Right ventricle myocardium inferior (tissue), 1 donor: ENCODE results near the gene TM4SF5. TPM values are rescaled to one million over a fixed set of nuclear protein-coding genes. Genes with fewer than 3 reads are reported as not detected.
A peak's percentile ranks its signal among the peaks of the same experiment; 100 is the strongest.

ENCODE experiments used
- ATAC-seq: fragments of 200-7000 bp; cut with Tn5 transposase; one replicate; pipeline ENCODE4 v1.9.1; 2020; ENCODE audit warnings: mild to moderate bottlenecking, moderate library complexity
- DNase-seq: peaks from one replicate; pipeline ENCODE4 v3.0.0; 2021; ENCODE audit errors: missing footprints
- intact Hi-C: fragments of 100-400 bp; cut with DNase I; formaldehyde crosslinking; loops from one replicate; pipeline ENCODE4 v1.11.0; 2022
- long read RNA-seq: library from polyadenylated mRNA; unstranded; transcript quantifications from one replicate; pipeline ENCODE4 v2.0.0, GENCODE V29; 2021
- total RNA-seq: library from RNA; stranded (reverse); fragmentation: NEBNext Ultra II Directional; extraction: Animal tissue kit (Norgen Biotek cat#: 25700); gene quantifications from one replicate; pipeline ENCODE4 v1.2.1, GENCODE V29; 2021
- donor health status: DM: no; HTN: yes; CAD: no; lungs with severe emphysema.

The TM4SF5 gene, protein sequence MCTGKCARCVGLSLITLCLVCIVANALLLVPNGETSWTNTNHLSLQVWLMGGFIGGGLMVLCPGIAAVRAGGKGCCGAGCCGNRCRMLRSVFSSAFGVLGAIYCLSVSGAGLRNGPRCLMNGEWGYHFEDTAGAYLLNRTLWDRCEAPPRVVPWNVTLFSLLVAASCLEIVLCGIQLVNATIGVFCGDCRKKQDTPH
- total RNA-seq, result not detected
- long read RNA-seq, result 0 reads

- intact Hi-C loops, result no loop called here
- ATAC-seq, result no peak
- no peak for DNase-seq
Observed at GRCh38 chr17:4771519-4772234, at the start of gene TM4SF5. Gene TM4SF5, plus strand, starts transcription at chr17:4771886. Its CDS starts 37 bp downstream, at chr17:4771923.

GRCh38 chr17:4722678-4723240, 48.9 kb upstream of the TM4SF5 start:
- intact Hi-C loops, result no loop called here
- DNase-seq, result no peak
- no peak for ATAC-seq

- ATAC-seq (no peak), DNase-seq (no peak)
- intact Hi-C loops, result no loop called here
Observed at GRCh38 chr17:4724650-4725049, 47.0 kb upstream of the TM4SF5 start.

GRCh38 chr17:4725646-4726310, 45.9 kb upstream of the TM4SF5 start:
- no peak for DNase-seq
- intact Hi-C loops, result no loop called here
- no peak for ATAC-seq

DNA sequence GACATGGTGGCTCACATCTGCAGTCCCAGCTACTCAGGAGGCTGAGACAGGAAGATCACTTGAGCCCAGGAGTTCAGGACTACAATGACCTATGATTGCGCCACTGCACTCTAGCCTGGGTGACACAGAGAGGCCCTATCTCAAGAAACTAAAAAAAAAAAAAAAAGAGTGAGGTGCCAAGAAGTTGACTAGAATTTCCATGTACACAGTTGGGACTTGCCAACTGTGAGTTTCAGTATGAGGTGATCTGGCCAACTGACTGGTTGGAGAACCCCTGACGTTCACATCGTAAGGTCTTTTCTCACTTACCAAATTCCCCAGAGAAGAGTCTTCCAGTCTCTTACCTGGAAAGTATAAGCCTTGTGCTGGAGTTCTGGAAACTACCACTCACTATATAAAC, 43.6 kb upstream of the TM4SF5 start:
- peak; percentile 20 for DNase-seq
- ATAC-seq, result no peak
- intact Hi-C loops, result no loop called here

DNA sequence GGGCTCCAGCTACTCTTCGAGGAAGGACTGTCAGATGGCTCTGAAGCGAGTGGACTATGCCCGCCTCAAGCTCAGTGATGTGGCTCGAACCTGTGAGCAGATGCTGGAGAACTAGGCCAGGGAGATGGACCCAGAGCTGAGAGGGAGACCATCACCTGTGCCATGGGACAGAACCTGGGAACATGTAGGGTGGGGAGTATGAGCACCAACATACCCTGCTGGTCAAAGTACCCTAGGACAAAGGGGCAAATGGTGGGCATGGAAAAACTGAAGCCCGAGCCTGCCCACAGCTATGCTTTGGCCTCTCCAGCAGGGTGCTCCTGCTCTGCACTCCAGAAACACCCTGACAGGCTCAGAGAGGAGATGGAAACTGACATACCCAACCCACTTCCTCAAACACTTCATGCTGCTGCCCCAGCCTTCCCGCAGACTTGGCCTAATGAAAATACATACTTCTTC, 38.6 kb upstream of the TM4SF5 start:
- peak; percentile 80 for DNase-seq
- intact Hi-C loops, result loop anchor here (5.0 kb wide), 1 partner anchor 54 kb away; the partner anchor contains the start of genes GLTPD2 and VMO1
- no peak for ATAC-seq

DNA sequence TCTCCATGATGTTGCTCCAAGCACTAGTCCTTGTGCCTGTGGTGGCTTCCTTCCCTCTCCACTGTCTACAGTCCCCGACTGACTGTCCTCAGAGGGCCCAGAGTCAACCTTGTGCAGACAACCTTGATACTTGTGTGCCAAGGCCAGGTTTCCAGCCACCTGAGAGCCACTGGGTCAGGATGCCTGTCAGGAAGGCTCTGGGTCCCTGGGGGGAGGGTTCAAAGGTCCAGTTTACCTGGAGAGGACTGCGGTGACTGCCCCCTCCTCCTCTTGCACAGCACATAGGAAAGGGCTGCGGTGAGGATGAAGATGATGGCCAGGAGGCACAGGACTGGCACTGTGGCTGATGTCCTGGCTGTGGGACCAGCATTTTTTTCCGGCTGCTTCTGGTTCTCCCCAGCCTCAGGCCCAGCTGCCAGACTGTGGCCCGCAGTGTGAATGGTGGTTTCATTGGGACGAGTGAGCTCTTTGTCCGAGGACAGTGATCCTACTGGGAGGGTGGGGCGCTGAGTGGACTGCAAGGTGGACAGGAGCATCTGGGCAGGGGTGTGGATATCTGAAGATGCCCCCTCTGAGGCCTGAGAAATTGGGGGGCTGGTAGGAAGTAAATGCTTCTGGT, 36.7 kb upstream of the TM4SF5 start:
- ATAC-seq (no peak), DNase-seq (no peak)
- intact Hi-C loops, result loop anchor here (5.0 kb wide), 1 partner anchor 52 kb away; the partner anchor contains the start of genes GLTPD2 and VMO1

GRCh38 chr17:4735876-4736651, 35.6 kb upstream of the TM4SF5 start:
- ATAC-seq (no peak), DNase-seq (no peak)
- intact Hi-C loops, result no loop called here

DNA sequence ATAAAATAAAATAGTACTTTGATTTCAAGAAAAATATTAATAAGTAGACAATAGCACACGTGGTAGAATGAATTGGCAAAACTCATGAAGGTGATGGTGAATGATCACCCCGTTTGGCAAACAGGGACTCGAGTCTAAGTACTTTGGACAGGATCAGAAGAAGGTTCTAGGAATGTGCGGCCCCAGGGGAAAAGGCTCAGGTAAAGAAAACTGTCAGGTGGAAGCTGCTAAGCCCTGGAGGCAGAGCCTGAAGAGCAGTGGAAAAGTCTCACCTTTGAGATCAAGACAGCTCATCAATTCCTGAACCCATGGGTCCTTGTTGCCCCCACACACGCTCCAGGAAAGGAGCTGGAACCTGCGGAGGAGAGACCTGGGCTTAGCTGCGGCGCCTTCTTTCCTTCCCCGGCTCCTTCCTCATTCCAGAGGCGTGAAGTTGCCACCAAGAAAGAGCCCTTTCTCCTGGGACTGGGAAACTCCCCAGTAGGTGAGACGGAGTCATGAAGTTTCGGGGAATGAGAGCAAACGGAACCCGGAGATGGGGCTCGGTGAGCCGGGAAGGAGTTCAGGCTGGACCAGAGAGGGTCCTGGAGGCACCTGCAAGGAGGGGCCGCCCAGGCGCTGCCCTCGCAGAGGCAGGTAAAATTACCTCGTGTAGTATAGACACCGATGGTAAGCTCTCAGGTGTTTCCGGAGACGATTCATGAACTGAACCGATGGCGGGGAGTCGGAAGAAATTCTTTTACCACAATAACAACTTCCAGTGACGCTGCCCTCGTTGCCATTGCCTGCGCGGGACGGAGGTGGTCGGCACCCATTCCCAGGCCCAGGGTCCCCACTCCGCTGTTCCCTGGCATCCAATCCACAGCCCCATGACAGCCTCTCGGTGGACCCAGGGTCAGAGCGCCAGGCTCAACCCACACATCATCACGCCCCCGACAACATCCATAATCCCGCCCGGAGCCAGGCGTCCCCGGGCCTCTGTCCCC, 33.3 kb upstream of the TM4SF5 start:
- DNase-seq, result no peak
- intact Hi-C loops, result no loop called here
- no peak for ATAC-seq

DNA sequence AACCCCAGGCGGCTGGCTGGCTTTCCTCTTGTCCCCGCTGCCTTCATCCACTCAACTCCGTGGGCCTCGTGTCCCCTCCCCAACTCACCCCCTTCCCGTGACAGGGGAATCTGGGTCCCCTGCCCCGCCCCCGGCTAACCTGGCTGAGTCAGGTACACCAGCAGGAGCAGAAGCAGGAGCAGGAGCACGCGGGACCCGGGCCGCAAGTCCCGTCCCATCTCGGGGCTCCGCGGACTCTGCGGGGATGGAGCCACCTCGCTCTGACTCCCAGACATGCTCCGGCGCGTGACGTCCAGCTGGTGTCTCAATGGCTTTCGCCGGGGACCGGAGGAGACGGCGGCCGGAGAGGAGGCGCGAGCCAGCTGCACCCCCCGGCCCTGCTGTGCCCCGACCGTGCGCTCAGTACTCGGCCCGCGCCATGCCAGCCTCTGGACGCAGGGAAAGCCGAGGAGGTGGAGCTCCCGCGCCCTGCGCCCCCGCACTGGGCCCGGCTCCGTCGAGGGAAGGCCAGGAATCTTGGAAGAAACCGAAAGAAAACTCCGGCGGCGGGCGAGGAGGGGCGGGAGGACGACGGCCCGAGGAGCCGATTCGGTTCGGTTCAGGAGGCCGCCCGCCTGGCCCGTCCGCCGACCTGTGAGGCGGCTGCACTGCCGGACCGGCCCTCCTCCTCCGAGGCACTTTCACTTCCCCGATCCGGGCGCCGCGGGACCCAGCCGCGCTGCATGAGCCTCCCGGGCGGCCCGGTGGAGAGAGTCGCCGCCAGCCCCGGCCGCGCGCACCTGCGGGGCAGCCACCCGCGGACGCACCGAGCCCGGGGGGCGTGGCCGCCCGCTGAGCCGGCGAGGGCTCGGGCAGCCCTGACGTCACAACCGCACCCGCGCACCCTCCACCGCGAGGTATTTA, 32.3 kb upstream of the TM4SF5 start, which contains the start of the genes CXCL16 and ZMYND15:
Gene CXCL16, minus strand, starts transcription at position 807 of the 903 bp plus-strand sequence. Its CDS starts 589 bp downstream, at position 218.
Gene ZMYND15, plus strand, starts transcription at position 712 of the 903 bp plus-strand sequence. CDS start 716 bp downstream, outside the sequence.
- ATAC-seq (peak; percentile 58), DNase-seq (peak; percentile 85)
- intact Hi-C loops, result no loop called here

- DNase-seq (no peak), ATAC-seq (no peak)
- intact Hi-C loops, result no loop called here
Observed at GRCh38 chr17:4740025-4740351, 31.7 kb upstream of the TM4SF5 start.

- DNase-seq (no peak), ATAC-seq (no peak)
- intact Hi-C loops, result no loop called here
Observed at GRCh38 chr17:4740584-4740983, 31.1 kb upstream of the TM4SF5 start.

DNA sequence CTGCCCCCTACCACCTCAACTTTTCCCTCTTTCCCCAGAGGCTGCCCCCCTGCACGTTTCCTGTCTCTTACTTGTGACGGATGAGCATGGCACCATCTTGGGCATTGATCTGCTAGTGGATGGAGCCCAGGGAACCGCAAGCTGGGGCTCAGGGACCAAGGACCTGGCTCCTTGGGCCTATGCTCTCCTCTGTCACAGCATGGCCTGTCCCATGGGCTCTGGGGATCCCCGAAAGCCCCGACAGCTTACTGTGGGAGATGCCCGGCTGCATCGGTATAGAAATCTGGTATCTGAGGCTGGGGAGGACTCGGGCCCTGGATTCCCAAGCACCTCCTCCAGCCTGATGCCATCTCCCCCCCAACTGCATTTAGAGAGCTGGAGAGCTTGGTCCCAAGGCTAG, 30.1 kb upstream of the TM4SF5 start:
- ATAC-seq (no peak), DNase-seq (no peak)
- intact Hi-C loops, result no loop called here

DNA sequence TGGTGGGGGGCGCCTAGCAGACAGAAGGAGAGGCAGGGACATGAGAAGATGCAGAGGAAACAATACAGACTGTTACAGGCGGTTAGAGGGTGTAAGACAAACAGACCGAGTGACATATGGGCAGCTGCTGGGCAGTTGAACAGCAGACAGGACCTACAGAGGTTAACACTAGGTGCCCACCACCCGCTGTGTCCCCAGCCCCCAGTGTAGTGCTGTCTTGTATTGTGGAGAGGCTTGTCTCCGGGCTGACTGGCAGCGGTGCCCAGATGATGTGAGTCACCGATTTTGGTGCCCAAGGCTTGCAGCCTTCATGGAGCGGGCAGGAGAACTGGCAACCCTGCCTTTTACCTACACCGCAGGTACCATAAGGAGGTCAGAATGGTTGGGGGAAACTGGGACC, 29.6 kb upstream of the TM4SF5 start:
- DNase-seq (no peak), ATAC-seq (no peak)
- intact Hi-C loops, result no loop called here

DNA sequence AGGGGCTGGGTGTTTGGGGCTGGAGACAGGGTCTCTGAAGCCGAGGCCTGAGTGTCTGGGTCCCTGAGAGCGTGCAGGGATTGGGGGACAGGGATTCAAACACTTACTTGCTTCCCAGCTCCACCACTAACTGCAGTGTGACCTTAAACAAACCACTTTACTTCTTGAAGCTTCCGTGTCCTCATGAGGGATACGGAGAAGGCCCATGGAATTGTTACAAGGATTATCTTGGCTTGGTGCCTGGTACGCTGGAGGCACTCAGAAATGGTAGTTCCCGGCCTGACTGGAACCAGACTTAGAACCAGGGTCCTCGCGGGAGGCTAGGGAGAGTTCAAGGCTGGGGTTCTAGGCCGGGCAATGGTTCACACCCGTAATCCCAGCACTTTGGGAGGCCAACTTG, 29.1 kb upstream of the TM4SF5 start:
- no peak for DNase-seq
- intact Hi-C loops, result no loop called here
- no peak for ATAC-seq

- intact Hi-C loops, result no loop called here
- ATAC-seq, result no peak
Observed at GRCh38 chr17:4743216-4743615, 28.5 kb upstream of the TM4SF5 start.

More at GRCh38 chr17:4743216-4743615, 28.5 kb upstream of the TM4SF5 start:
- DNase-seq, result no peak
